HG03196 (cell line): Measurements from ENCODE around the gene ACOT13.
"Not testable (repeated sequence)": the region's sequence is repeated elsewhere in the genome, so short reads cannot be mapped to it uniquely, and the experiment has no call there.

Experiments used
- ATAC-seq: cut with Tn5 transposase; IDR thresholded peaks from one replicate; pipeline ENCODE4 v1.9.1; 2021; ENCODE audit not compliant: unreplicated experiment

ACOT13 gene

GRCh38 chr6:24692003-24692402 is 25.1 kb downstream of the ACOT13 start:
- ATAC-seq: no peak

- ATAC-seq: no peak
Observed at GRCh38 chr6:24692415-24692814, 25.5 kb downstream of the ACOT13 start.

GRCh38 chr6:24692848-24693592 is 26.1 kb downstream of the ACOT13 start:
- no peak for ATAC-seq

GRCh38 chr6:24694198-24694597 is 27.3 kb downstream of the ACOT13 start:
- ATAC-seq: no peak

- ATAC-seq: not testable (repeated sequence)
Observed at GRCh38 chr6:24695635-24696034, 28.8 kb downstream of the ACOT13 start.

- ATAC-seq: no peak
Observed at GRCh38 chr6:24696097-24696496, 29.2 kb downstream of the ACOT13 start.

- no peak for ATAC-seq
Observed at GRCh38 chr6:24699521-24700359, 32.9 kb downstream of the ACOT13 start.

GRCh38 chr6:24702720-24703282 is 35.9 kb downstream of the ACOT13 start:
- ATAC-seq: no peak

GRCh38 chr6:24704468-24704867 is 37.6 kb downstream of the ACOT13 start:
- no peak for ATAC-seq

- no peak for ATAC-seq
Observed at GRCh38 chr6:24708612-24709011, 41.7 kb downstream of the ACOT13 start.

- ATAC-seq: no peak
Observed at GRCh38 chr6:24709014-24709711, 42.3 kb downstream of the ACOT13 start.

GRCh38 chr6:24710519-24711303 is 43.8 kb downstream of the ACOT13 start:
- no peak for ATAC-seq

GRCh38 chr6:24716602-24717148 is 49.8 kb downstream of the ACOT13 start:
- ATAC-seq: not testable (repeated sequence)

- ATAC-seq: no peak
Observed at GRCh38 chr6:24718449-24719124, 51.7 kb downstream of the ACOT13 start.

- peak; percentile 20 for ATAC-seq
Observed at GRCh38 chr6:24719125-24719971, 52.5 kb downstream of the ACOT13 start, which contains the start of gene C6orf62. TSS of gene C6orf62 (minus strand) at chr6:24719154. CDS start at chr6:24718668, 486 bp downstream.

- ATAC-seq: peak; percentile 16
Observed at GRCh38 chr6:24720131-24720603, 53.3 kb downstream of the ACOT13 start.

GRCh38 chr6:24720604-24721460 is 54.0 kb downstream of the ACOT13 start:
- peak; percentile 91 for ATAC-seq
